GM18907 (cell line): ENCODE measurements around the gene NUDT3.
A peak's percentile ranks its signal among the peaks of the same experiment; 100 is the strongest.
"Not testable (repeated sequence)": the region's sequence is repeated elsewhere in the genome, so short reads cannot be mapped to it uniquely, and the experiment has no call there.

Experiments
- ATAC-seq: cut with Tn5 transposase; IDR thresholded peaks from one replicate; pipeline ENCODE4 v1.9.1; 2021; ENCODE audit warnings: mild to moderate bottlenecking, moderate library complexity; ENCODE audit not compliant: unreplicated experiment

NUDT3 gene

DNA sequence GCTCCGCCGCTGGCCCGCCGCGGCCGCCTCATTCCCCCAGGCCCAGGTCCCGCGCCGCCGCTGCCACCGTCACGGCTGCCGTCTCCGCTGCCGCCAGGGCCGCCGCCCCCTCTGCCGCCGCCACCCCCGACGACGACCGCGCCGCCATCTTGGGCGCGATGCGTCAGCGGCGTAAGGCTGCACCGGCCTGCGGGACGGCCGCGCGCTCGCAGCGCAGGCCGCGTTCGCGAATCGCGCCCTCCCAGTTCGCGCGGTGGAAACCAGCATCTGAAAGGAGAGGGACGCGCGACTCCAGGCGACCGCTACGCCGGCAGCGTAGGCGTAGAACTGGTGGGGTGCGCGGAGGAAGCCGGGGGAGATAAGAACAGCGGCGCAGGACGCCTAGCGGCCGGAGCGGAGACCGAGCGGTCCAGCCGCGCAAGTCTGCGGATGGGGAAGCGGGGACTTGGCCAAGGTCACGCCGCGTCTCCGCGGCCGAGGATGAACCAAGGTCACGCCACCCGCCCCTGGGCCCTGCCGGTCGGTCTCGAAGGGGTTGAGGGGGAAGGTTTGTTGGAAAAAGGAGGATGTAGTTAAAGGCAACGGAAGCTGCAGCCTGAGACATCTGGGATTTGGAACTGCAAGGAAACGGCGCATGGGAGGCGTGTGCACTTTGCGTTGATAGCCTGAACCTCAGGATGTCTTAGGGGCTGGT lies at the start of gene NUDT3:
Gene NUDT3 (minus strand): TSS at position 173 of the 694 bp plus-strand sequence. CDS start 307 bp downstream, outside the sequence.
- ATAC-seq: peak; percentile 87

DNA sequence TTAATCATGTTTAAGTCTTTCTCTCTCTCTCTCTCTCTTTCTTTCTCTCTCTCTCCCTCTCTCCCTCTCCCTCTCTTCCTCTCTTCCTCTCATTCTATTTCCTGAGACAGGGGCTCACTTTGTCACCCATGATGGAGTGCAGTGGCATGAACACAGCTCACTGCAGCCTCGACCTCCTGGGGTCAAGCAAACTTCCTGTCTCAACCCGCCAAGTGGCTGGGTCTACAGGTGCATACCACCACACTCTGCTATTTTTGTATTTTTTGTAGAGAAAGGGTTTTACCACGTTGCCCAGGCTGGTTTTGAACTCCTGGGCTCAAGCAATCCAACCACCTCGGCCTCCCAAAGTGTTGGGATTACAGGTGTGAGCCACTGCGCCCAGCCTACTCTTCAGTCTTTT lies 49.1 kb upstream of the NUDT3 start:
- ATAC-seq: no peak

DNA sequence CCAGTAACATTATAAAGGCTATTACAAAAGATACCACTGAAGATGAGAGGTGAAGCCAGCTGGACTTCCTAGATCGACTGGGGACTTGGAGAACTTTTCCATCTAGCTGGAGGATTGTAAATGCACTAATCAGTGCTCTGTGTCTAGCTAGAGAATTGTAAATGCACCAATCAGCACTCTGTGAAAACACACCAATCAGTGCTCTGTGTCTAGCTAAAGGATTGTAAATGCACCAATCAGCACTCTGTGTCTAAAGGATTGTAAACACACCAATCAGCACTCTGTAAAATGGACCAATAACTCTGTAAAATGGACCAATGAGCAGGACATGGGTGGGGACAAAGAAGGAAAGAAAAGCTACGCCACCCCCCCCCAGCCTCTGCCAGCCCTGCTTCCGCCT lies 47.0 kb upstream of the NUDT3 start:
- no peak for ATAC-seq

DNA sequence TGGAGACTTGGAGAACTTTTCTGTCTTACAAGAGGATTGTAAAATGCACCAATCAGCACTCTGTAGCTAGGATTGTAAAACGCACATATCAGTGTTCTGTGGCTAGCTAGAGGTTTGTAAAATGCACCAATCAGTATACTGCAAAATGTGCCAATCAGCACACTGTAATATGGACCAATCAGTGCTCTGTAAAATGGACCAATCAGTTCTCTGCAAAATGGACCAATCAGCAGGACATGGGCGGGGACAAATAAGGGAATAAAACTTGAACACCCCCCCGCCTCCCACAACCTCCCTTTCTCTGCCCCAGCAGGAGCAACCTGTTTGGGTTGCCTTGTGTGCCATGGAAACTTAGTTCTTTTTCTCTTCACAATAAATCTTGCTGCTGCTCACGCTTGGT lies 46.2 kb upstream of the NUDT3 start:
- no peak for ATAC-seq

- ATAC-seq: no peak
Measured at GRCh38 chr6:34437644-34437970, 45.1 kb upstream of the NUDT3 start.

DNA sequence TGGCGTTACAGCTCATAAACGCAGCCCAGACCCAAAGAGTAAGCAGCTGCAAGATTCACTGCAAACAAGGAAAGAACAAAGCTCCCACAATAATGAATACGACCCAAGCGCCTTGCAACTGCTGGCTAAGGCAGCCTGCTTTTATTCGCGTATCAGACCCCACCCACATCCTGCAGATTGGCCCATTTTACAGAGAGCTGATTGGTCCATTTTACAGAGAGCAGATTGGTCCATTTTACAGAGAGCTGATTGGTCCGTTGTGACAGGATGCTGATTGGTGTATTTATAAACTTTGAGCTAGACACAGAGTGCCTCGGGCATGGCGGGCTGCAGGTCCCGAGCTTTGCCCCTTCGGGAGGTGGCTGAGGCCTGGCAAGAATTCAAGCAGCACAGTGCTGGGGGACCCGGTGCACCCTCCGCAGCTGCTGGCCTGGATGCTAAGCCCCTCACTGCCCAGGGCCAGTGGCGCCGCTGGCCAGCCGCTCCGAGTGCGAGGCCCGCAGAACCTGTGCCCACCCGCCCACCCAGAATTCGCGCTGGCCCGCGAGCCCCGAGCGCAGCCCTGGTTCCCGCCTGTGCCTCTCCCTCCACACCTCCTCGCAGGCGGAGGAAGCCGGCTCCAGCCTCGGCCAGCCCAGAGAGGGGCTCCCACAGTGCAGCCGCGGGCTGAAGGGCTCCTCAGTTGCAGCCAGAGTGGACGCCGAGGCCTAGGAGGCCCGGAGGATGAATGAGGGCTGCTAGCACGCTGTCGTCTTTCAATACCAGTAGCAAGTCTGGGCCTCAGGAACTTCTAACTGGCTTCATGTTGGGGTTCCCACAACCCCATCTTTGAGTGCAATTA lies 44.6 kb upstream of the NUDT3 start:
- no peak for ATAC-seq

DNA sequence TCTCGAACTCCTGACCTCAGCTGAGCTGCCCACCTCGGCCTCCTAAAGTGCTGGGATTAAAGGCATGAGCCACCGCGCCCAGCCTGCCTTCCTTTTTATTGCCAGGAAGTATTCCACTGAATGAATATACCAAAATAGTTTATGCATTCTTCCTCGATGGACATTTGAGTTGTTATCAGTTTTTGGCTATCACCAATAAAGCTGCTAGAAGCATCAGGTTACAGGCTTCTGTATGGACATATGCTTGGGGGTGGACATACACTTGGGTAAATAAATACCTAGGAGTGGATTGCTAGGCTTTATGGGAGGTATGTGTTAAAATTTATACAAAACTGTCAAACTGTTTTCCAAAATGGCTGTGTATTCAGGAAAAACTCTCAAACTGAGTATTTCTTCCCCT lies 43.4 kb upstream of the NUDT3 start:
- ATAC-seq: no peak

DNA sequence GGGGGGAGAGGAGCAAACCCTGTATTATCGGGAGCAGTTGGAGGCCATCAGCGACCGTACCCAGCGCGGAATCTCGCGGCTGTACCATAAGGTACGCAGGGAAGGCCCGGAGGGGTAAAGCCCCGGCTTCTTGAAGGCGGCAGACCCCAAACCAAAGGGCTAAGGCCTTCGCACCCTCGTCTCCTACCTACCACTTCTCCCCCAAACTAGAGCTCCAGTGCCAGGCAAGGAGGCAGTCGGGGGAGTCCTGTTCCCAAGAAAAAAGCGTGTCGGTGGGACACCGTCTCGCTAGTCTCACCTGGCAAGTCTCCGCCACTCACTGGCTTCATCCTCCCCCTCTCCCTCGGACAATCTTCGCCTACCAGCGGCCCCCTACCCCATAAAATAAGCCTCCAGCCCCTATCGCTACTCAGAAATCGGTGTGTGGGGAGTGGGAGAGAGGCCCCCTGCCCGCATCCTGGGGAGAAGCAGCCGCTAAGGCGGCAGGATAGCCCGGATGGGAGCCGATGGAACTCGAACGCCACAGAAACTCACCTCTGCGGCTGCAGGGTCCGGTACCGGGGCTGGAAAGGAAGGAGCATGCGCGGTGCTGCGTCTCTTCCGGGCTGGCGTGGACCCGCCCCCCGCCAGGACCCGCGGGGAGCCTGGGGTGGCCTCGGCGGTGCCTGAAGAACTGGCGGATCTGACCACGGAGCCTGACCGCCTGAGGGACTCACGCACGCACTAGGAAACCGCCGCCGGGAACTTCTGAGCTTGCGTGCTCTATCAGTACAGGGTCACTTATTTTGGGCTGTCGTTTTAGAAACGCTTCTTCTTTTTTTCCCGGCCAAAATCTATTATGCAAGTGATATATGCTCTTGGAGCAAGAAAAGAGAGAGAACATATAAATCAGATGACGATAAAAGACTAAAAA lies 33.3 kb upstream of the NUDT3 start, which contains the start of gene RPS10:
Gene RPS10 (minus strand): TSS at position 572 of the 913 bp plus-strand sequence. CDS start 848 bp downstream, outside the sequence.
- peak; percentile 82 for ATAC-seq

GRCh38 chr6:34425132-34425497 lies 32.6 kb upstream of the NUDT3 start:
- peak; percentile 15 for ATAC-seq

- ATAC-seq: no peak
Measured at GRCh38 chr6:34424200-34425131, 32.0 kb upstream of the NUDT3 start.

GRCh38 chr6:34423254-34423653 lies 30.8 kb upstream of the NUDT3 start:
- no peak for ATAC-seq

GRCh38 chr6:34418367-34418766 lies 25.9 kb upstream of the NUDT3 start:
- no peak for ATAC-seq

DNA sequence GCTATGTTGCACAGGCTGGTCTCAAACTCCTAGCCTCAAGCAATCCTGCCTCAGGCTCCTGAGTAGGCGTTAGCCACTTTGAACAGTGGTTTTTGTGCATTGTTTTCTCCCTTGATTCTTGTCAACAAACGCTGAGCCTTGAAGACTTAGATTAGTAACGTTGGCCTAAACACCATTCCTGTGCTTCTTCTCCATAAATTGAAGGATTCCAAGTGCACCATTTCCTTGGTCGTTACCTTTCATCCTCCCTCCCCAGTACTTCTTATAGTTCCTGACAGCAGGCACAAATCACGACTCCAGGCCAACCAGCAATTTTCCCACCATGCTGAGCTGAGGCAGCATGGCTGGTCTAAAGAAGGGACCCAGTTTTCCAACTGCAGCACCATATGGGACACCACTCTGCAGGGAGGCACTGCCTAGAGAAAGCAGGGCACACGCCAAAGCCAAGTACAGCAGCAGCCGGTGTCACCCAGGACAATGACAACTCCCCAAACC lies 24.5 kb upstream of the NUDT3 start:
- ATAC-seq: no peak

DNA sequence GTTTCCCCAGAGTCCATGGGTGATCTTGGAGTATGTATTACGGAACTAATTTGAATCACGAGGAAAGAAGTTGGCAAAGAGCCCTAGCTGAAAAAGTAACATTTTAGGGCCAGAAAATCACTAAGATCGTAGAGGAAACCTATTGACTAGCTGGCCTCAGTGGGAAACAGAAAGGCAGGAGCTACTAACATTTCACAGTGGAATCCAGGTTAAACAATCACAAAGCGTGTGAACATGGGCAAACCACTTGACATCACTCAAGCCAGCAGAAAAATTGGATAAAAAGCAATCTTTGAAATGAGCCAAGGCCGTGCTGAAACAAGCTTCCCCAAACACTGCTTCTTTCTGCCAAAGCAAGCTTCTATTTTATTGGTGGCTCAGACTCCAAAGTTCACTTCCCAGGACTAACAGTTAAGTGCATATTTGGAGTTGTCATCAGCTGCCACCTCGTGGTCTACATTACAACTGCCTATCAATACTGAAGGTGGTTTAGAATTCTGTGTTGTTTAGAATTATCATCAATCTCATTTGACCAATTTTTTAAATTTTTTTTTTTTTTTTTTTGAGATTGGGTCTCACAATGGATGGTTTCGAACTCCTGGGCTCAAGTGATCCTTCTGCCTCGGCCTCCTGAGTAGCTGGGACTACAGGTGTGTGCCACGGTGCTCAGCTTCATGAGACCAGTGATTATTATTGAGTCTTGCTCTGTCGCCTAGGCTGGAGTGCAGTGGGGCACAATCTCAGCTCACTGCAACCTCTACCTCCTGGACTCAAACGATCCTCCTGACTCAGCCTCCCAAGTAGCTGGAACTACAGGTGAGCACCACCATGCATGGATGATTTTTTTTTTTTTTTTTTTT lies 22.8 kb upstream of the NUDT3 start:
- no peak for ATAC-seq

DNA sequence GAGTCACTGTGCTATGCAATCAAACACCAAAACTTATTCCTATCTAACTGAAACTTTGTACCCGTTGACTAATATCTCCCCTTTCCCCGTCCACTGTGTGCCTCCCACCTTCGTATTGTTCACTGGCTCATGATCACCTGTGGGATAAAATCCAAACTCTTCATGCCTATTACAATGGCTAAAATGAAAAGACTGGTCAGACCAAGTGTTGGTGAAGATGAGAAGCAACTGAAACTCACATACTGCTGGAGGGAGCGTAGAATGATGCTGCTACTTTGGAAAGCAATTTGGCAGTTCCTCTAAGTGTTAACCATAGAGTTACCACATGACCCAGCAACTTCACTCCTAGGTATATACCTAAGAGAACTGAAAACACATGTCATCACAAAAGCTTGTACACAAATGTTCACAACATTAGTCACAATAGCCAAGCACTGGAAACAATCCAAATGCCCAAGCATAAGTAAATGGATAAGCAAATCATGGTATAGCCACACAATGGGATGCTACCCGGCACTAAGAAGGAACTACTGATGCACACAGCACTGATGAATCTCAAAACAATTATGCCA lies 20.3 kb upstream of the NUDT3 start:
- no peak for ATAC-seq

GRCh38 chr6:34412016-34412415 lies 19.5 kb upstream of the NUDT3 start:
- no peak for ATAC-seq

- not testable (repeated sequence) for ATAC-seq
Measured at GRCh38 chr6:34407915-34408314, 15.4 kb upstream of the NUDT3 start.

- no peak for ATAC-seq
Measured at GRCh38 chr6:34396518-34396917, 4.0 kb upstream of the NUDT3 start.

- ATAC-seq: no peak
Measured at GRCh38 chr6:34393966-34394305, 1.5 kb upstream of the NUDT3 start.
